ENCODE measurements around the gene SIRT2. TPM values are rescaled to one million over a fixed set of nuclear protein-coding genes. Genes with fewer than 3 reads are reported as not detected.
"Not testable (repeated sequence)": the region's sequence is repeated elsewhere in the genome, so short reads cannot be mapped to it uniquely, and the experiment has no call there.

SIRT2 gene
- total RNA-seq, 1 experiment from 2014 or later: 8.4 TPM

- Histone ChIP-seq H4K8ac (replicated peaks; ENCODE audit: insufficient read length, low read depth, low read length) (no peak overlapping the region), H3K23ac (ENCODE audit: insufficient read length, low read depth, low read length) (no peak overlapping the region), H3K27me3 (ENCODE audit: insufficient read depth, low read length) (peaks cover 2% of the 10 kb centered on the region), H3K4me2 (ENCODE audit: insufficient read depth, insufficient read length, low read length) (no peak overlapping the region), H2AK5ac (ENCODE audit: insufficient read length, low read length) (no peak overlapping the region), H3K23me2 (ENCODE audit: insufficient read length, low read depth, low read length, poor library complexity, severe bottlenecking) (no peaks in the 10 kb centered on the region), H4K5ac (ENCODE audit: insufficient read length, low read depth, low read length) (no peak overlapping the region), H4K91ac (ENCODE audit: insufficient read length, low read depth, low read length) (no peak overlapping the region), H2BK12ac (ENCODE audit: insufficient read length, low read depth, low read length) (no peak overlapping the region), H3K4ac (ENCODE audit: low read depth, low read length) (no peak overlapping the region), H2BK120ac (ENCODE audit: low read depth, low read length, poor library complexity, severe bottlenecking) (no peak overlapping the region), H3T11ph (ENCODE audit: low read length) (no peak overlapping the region), H3K4me1 (ENCODE audit: insufficient read depth, low read length) (peaks cover 3% of the 10 kb centered on the region; the same call in 1 of the 2 replicates), H3K9ac (ENCODE audit: extremely low read depth, insufficient read length, low read length) (no peak overlapping the region), H3K18ac (ENCODE audit: insufficient read length, low read depth, low read length) (no peak overlapping the region), H3K14ac (ENCODE audit: insufficient read depth, low read length) (no peak overlapping the region), H2BK5ac (ENCODE audit: insufficient read length, low read length) (no peak overlapping the region), H4K20me1 (ENCODE audit: control insufficient read depth, insufficient read depth, insufficient read length) (no peaks in the 10 kb centered on the region), H3K79me1 (ENCODE audit: insufficient read depth, low read depth, low read length, poor library complexity, severe bottlenecking) (no peaks in the 10 kb centered on the region), H3K56ac (ENCODE audit: insufficient read length, low read depth, low read length) (no peak overlapping the region), H2BK20ac (ENCODE audit: low read depth, low read length, poor library complexity, severe bottlenecking) (no peak overlapping the region), H3K9me3 (ENCODE audit: control insufficient read depth, low read depth, low read length) (no peaks in the 10 kb centered on the region), H3K27ac (ENCODE audit: insufficient read length, low read depth, low read length) (no peak overlapping the region), H2BK15ac (ENCODE audit: low read depth, low read length) (no peak overlapping the region), H3K79me2 (ENCODE audit: insufficient read depth, low read length) (no peaks in the 10 kb centered on the region), H2AFZ (ENCODE audit: low read length) (no peak overlapping the region)
- peaks cover 19 to 26% of the 10 kb centered on the region in 2 experiments for H3K4me1 Mint-ChIP-seq
- no peak for DNase-seq
- TF ChIP-seq CTCF (conservative IDR thresholded peaks at IDR 0.05): no peak; the same call in 1 of the 3 replicates
- peaks cover 2% of the 10 kb centered on the region for H3K27me3 Mint-ChIP-seq (ENCODE audit: low read depth)
- H3K36me3 Mint-ChIP-seq (ENCODE audit: insufficient read depth in 1 of 3, low read depth in 3 of 3): no peaks in the 10 kb centered on the region
- WGBS (ENCODE audit: extremely low coverage, insufficient read length, low lambda C conversion rate): no CpG with 5 or more reads among the region's 6 CpGs
- H3K9me3 Mint-ChIP-seq: no peaks in the 10 kb centered on the region
- no peak overlapping the region; a peak in 1 of 5 replicates for H3K4me3 Mint-ChIP-seq
- peak overlapping the region in 2 of 3 experiments; percentile 40 to 85; a peak in 2 of 7 replicates for H3K27ac Mint-ChIP-seq
Observed at GRCh38 chr19:38875656-38876395, 23.6 kb downstream of the SIRT2 start.

- H2BK120ac ChIP-seq (ENCODE audit: low read depth, low read length, poor library complexity, severe bottlenecking); H3K4me2 ChIP-seq (ENCODE audit: insufficient read depth, insufficient read length, low read length); H3K9me3 Mint-ChIP-seq; H3K9ac ChIP-seq (ENCODE audit: extremely low read depth, insufficient read length, low read length); H3K9me3 ChIP-seq (ENCODE audit: control insufficient read depth, low read depth, low read length); H2AFZ ChIP-seq (ENCODE audit: low read length); H2BK15ac ChIP-seq (ENCODE audit: low read depth, low read length); H4K8ac ChIP-seq (replicated peaks; ENCODE audit: insufficient read length, low read depth, low read length); DNase-seq; H3K79me2 ChIP-seq (ENCODE audit: insufficient read depth, low read length); H3K4ac ChIP-seq (ENCODE audit: low read depth, low read length); H2BK5ac ChIP-seq (ENCODE audit: insufficient read length, low read length); H3K14ac ChIP-seq (ENCODE audit: insufficient read depth, low read length); H4K91ac ChIP-seq (ENCODE audit: insufficient read length, low read depth, low read length); H3T11ph ChIP-seq (ENCODE audit: low read length); H3K4me1 ChIP-seq (ENCODE audit: insufficient read depth, low read length); H3K18ac ChIP-seq (ENCODE audit: insufficient read length, low read depth, low read length); H3K4me3 Mint-ChIP-seq; H3K79me1 ChIP-seq (ENCODE audit: insufficient read depth, low read depth, low read length, poor library complexity, severe bottlenecking); H3K23me2 ChIP-seq (ENCODE audit: insufficient read length, low read depth, low read length, poor library complexity, severe bottlenecking); H3K36me3 Mint-ChIP-seq (ENCODE audit: insufficient read depth in 1 of 3, low read depth in 3 of 3); H4K20me1 ChIP-seq (ENCODE audit: control insufficient read depth, insufficient read depth, insufficient read length); H3K23ac ChIP-seq (ENCODE audit: insufficient read length, low read depth, low read length); H2BK12ac ChIP-seq (ENCODE audit: insufficient read length, low read depth, low read length); H4K5ac ChIP-seq (ENCODE audit: insufficient read length, low read depth, low read length); H3K27me3 ChIP-seq (ENCODE audit: insufficient read depth, low read length); H2BK20ac ChIP-seq (ENCODE audit: low read depth, low read length, poor library complexity, severe bottlenecking); H3K56ac ChIP-seq (ENCODE audit: insufficient read length, low read depth, low read length); H2AK5ac ChIP-seq (ENCODE audit: insufficient read length, low read length); H3K27ac ChIP-seq (ENCODE audit: insufficient read length, low read depth, low read length): not testable (repeated sequence)
- Mint-ChIP-seq H3K4me1 (peaks cover 20 to 23% of the 10 kb centered on the region in 2 experiments), H3K27me3 (ENCODE audit: low read depth) (peaks cover 10% of the 10 kb centered on the region), H3K27ac (peak overlapping the region in 1 of 3 experiments; percentile 8; a peak in 1 of 7 replicates)
- no CpG with 5 or more reads among the region's 10 CpGs for WGBS (ENCODE audit: extremely low coverage, insufficient read length, low lambda C conversion rate)
Observed at GRCh38 chr19:38873400-38873799, 26.0 kb downstream of the SIRT2 start.

Measured in H9 (cell line).